A172 (cell line): ENCODE measurements around the gene OPA3. TPM values are rescaled to one million over a fixed set of nuclear protein-coding genes. Genes with fewer than 3 reads are reported as not detected.

ENCODE experiments used
- DNase-seq: peaks from one replicate; pipeline ENCODE4 v3.0.0-alpha.2; 2015; ENCODE audit warnings: low spot score
- total RNA-seq: library from RNA; depleted of rRNA; stranded (reverse); fragments of >200 nt; shearing (Covaris generic); gene quantifications from 2 replicates; pipeline ENCODE4 v1.2.3, GENCODE V29; 2014

The OPA3 gene
- total RNA-seq, 1 experiment from 2014 or later, result 4.0 TPM

- DNase-seq, result no peak
These were observed 13.8 kb upstream of the OPA3 start for GRCh38 chr19:45598267-45599001.

- no peak for DNase-seq
These were observed 13.0 kb upstream of the OPA3 start for GRCh38 chr19:45597425-45598111.

- DNase-seq, result no peak
These were observed 11.2 kb upstream of the OPA3 start for GRCh38 chr19:45595814-45596213.

GRCh38 chr19:45593520-45593919, 8.9 kb upstream of the OPA3 start:
- no peak for DNase-seq

GRCh38 chr19:45592366-45592765, 7.8 kb upstream of the OPA3 start:
- no peak for DNase-seq

- DNase-seq, result no peak
These were observed 7.0 kb upstream of the OPA3 start for GRCh38 chr19:45591638-45592005.

GRCh38 chr19:45591004-45591637, 6.5 kb upstream of the OPA3 start:
- no peak for DNase-seq

GRCh38 chr19:45590300-45591003, 5.8 kb upstream of the OPA3 start:
- no peak for DNase-seq

GRCh38 chr19:45589768-45590167, 5.2 kb upstream of the OPA3 start:
- DNase-seq, result no peak

- DNase-seq, result no peak
These were observed 3.3 kb upstream of the OPA3 start for GRCh38 chr19:45587873-45588272.

- no peak for DNase-seq
These were observed 566 bp upstream of the OPA3 start for GRCh38 chr19:45585158-45585577.

- DNase-seq, result no peak
These were observed 3.0 kb downstream of the OPA3 start for GRCh38 chr19:45581576-45581975.

GRCh38 chr19:45578861-45579260, 5.7 kb downstream of the OPA3 start:
- DNase-seq, result no peak

GRCh38 chr19:45577111-45577905, 7.3 kb downstream of the OPA3 start:
- DNase-seq, result peak; percentile 81

GRCh38 chr19:45576682-45577081, 7.9 kb downstream of the OPA3 start:
- DNase-seq, result no peak

GRCh38 chr19:45575216-45575615, 9.4 kb downstream of the OPA3 start:
- no peak for DNase-seq

- DNase-seq, result no peak
These were observed 10.1 kb downstream of the OPA3 start for GRCh38 chr19:45574526-45574925.

- DNase-seq, result no peak
These were observed 13.0 kb downstream of the OPA3 start for GRCh38 chr19:45571457-45572220.

GRCh38 chr19:45569619-45570421, 14.8 kb downstream of the OPA3 start:
- DNase-seq, result no peak

GRCh38 chr19:45568732-45569131, 15.9 kb downstream of the OPA3 start:
- peak; percentile 72 for DNase-seq
